Fibroblast of skin of right quadriceps (primary cell): ENCODE measurements around the gene LARGE2.

Experiments used
- DNase-seq: peaks from one replicate; pipeline ENCODE4 v3.0.0-alpha.2; 2013

The LARGE2 gene

GRCh38 chr11:45917623-45918330 lies 4.7 kb upstream of the LARGE2 start, which contains the start of gene PEX16:
Gene PEX16 (minus strand): TSS chr11:45917877. CDS start chr11:45917811, 66 bp downstream.
- DNase-seq: peak; percentile 99

- peak; percentile 61 for DNase-seq
Measured at GRCh38 chr11:45918331-45918941, 4.0 kb upstream of the LARGE2 start.

- no peak for DNase-seq
Measured at GRCh38 chr11:45918962-45919675, 3.3 kb upstream of the LARGE2 start.

GRCh38 chr11:45919806-45920530 lies 2.5 kb upstream of the LARGE2 start:
- no peak for DNase-seq

GRCh38 chr11:45920531-45921477 lies 1.7 kb upstream of the LARGE2 start:
- no peak for DNase-seq

- no peak for DNase-seq
Measured at GRCh38 chr11:45921561-45922424, 663 bp upstream of the LARGE2 start.

GRCh38 chr11:45924036-45924915 lies 1.8 kb downstream of the LARGE2 start:
- DNase-seq: no peak

- DNase-seq: no peak
Measured at GRCh38 chr11:45924927-45925326, 2.5 kb downstream of the LARGE2 start.

- no peak for DNase-seq
Measured at GRCh38 chr11:45925550-45925949, 3.1 kb downstream of the LARGE2 start.

GRCh38 chr11:45926001-45926401 lies 3.5 kb downstream of the LARGE2 start:
- no peak for DNase-seq

GRCh38 chr11:45926536-45927331 lies 4.3 kb downstream of the LARGE2 start:
- no peak for DNase-seq

GRCh38 chr11:45927332-45927683 lies 4.9 kb downstream of the LARGE2 start:
- DNase-seq: no peak

- DNase-seq: no peak
Measured at GRCh38 chr11:45927684-45928413, 5.4 kb downstream of the LARGE2 start.

GRCh38 chr11:45928535-45929215 lies 6.2 kb downstream of the LARGE2 start:
- no peak for DNase-seq

- no peak for DNase-seq
Measured at GRCh38 chr11:45929486-45930030, 7.1 kb downstream of the LARGE2 start.

- DNase-seq: no peak
Measured at GRCh38 chr11:45930031-45930794, 7.8 kb downstream of the LARGE2 start.
